ENCODE results near the gene PPHLN1. TPM values are rescaled to one million over a fixed set of nuclear protein-coding genes. Genes with fewer than 3 reads are reported as not detected.

Gene PPHLN1
- total RNA-seq, 4 donors from 2014 or later, result 44.9 to 324 (median 59.6) TPM

DNA sequence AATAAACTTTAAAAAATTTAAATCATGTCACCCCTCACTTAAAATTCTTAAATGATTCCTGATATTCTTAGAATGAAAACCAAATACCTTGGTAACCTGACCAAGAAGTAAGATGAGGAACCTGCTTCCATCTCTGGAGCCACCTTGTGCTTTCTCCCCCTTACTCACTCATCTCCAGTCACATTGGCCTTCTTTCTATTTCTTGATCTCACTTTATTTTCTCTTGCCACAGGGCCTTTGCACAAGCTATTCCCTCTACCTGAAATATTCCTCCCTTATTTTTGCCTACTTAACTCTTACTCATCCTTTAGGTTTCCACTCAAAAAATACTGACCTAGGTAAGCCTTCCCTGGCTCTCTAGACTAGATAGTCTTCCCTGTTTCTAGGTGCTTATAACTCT, 5.2 kb upstream of the PPHLN1 start:
- no peak for DNase-seq
- Histone ChIP-seq H3K27me3 (no peaks in the 10 kb centered on the region), H3K36me3 (peaks cover 0 to 20% (median 9%) of the 10 kb centered on the region in 4 donors), H3K27ac (no peak overlapping the region), H3K4me3 (no peak overlapping the region), H3K4me1 (peaks cover 0 to 9% (median 4%) of the 10 kb centered on the region in 4 donors), H3K9me3 (no peaks in the 10 kb centered on the region)
- in situ Hi-C loops (cut with MboI; ENCODE audit: low pct_ligation_motif_present in 1 of 4, low pct_unique_long_range_greater_than_20kb in 1 of 4, low sequenced_read_pairs in 3 of 4), result loop anchor here in 3 of 4 donors (10.0 kb wide), 2 partner anchors 86 to 176 kb away; partner anchors contain the start of genes YAF2 (in 2 of the 3) and GXYLT1 (in 1 of the 3)
- TF ChIP-seq POLR2AphosphoS5 (IDR thresholded peaks at IDR 0.05) (no peak), CTCF (IDR thresholded peaks at IDR 0.05) (no peak), POLR2A (IDR thresholded peaks at IDR 0.05) (no peak), EP300 (IDR thresholded peaks at IDR 0.05; ENCODE audit: low read depth) (no peak)
- intact Hi-C loops (cut with DNase I; ENCODE audit: low total_unique reads), result no loop called here

DNA sequence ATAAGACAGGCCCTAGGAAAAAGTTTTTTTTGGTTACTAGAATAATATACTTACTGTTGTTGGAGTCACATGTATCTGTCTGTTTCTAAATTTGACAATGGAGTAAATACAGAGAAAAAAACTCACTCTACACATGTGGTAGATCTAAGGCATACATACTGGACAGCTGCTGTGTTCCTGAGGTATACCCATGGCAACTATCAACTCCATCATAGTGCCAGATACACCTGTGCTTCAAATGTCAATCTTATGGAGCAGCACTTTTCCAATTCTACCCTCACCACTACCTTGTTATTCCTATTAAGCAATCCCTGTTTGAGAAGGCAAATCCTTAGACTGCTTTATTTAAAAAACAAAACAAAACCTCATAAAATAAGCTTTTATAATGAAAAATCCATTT, 3.4 kb upstream of the PPHLN1 start:
- H3K36me3 ChIP-seq, result peaks cover 0 to 5% (median under 1%) of the 10 kb centered on the region in 4 donors
- intact Hi-C loops (cut with DNase I; ENCODE audit: low total_unique reads), result no loop called here
- in situ Hi-C loops (cut with MboI; ENCODE audit: low pct_ligation_motif_present in 1 of 4, low pct_unique_long_range_greater_than_20kb in 1 of 4, low sequenced_read_pairs in 3 of 4), result loop anchor here in 3 of 4 donors (10.0 kb wide), 2 partner anchors 88 to 178 kb away; partner anchors contain the start of genes YAF2 (in 2 of the 3) and GXYLT1 (in 1 of the 3)

DNA sequence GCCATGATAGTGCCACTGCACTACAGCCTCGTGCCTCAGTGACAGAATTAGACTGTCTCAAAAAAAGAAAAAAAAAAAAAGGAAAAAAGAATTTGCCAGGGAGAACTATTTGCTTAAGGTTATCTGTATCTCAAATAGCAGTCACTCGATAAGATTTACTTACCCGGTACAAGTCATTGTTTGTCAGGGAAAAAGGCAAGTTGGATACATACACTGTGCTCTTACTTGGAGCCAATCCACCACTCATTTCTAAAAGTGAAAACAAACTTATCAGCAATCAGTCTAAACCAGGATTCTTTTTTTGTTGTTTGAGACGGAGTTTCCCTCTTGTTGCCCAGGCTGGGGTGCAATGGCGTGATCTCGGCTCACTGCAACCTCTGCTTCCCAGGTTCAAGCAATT, 2.1 kb upstream of the PPHLN1 start:
- no peak for TF ChIP-seq EP300 (IDR thresholded peaks at IDR 0.05; ENCODE audit: low read depth)
- TF ChIP-seq POLR2A (IDR thresholded peaks at IDR 0.05), result no peak
- TF ChIP-seq CTCF (IDR thresholded peaks at IDR 0.05), result no peak
- TF ChIP-seq POLR2AphosphoS5 (IDR thresholded peaks at IDR 0.05), result no peak
- DNase-seq, result no peak

More for the DNA sequence above, 3.4 kb upstream of the PPHLN1 start:
- TF ChIP-seq POLR2A (IDR thresholded peaks at IDR 0.05) (no peak), CTCF (IDR thresholded peaks at IDR 0.05) (no peak), POLR2AphosphoS5 (IDR thresholded peaks at IDR 0.05) (no peak), EP300 (IDR thresholded peaks at IDR 0.05; ENCODE audit: low read depth) (no peak)
- no peak for DNase-seq
- Histone ChIP-seq H3K4me3 (no peak overlapping the region), H3K27me3 (no peaks in the 10 kb centered on the region), H3K27ac (no peak overlapping the region), H3K4me1 (peaks cover 7 to 18% (median 14%) of the 10 kb centered on the region in 4 donors), H3K9me3 (no peaks in the 10 kb centered on the region)

DNA sequence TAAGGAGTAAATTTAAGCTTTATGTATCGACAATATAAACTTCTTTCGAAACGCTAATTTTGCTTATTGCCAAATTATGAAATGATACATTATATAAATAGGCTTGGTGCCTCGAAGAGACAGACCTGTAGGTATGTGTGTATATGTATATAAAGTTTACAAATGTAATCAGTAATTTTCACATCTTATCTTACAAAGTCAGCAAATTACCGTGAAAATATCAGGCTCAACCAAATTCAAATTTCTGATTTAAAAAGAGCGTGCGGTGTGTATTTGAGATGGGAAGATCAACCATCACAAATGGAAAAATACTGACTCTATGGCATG, 678 bp upstream of the PPHLN1 start:
- 37 to 42% methylated on average over 7 of the region's 7 CpGs for WGBS, 2 donors (ENCODE audit: low coverage in 1 of 2)
- intact Hi-C loops (cut with DNase I; ENCODE audit: low total_unique reads), result no loop called here
- Histone ChIP-seq H3K4me1 (peaks cover 12 to 23% (median 21%) of the 10 kb centered on the region in 4 donors), H3K27me3 (no peaks in the 10 kb centered on the region), H3K36me3 (no peaks in the 10 kb centered on the region), H3K4me3 (peak overlapping the region; percentile 66 to 82 (median 78)), H3K27ac (peak overlapping the region; percentile 86 to 93 (median 86)), H3K9me3 (no peaks in the 10 kb centered on the region)
- in situ Hi-C loops (cut with MboI; ENCODE audit: low pct_ligation_motif_present in 1 of 4, low pct_unique_long_range_greater_than_20kb in 1 of 4, low sequenced_read_pairs in 3 of 4), result loop anchor here in 3 of 4 donors (10.0 kb wide), 2 partner anchors 90 to 180 kb away; partner anchors contain the start of genes YAF2 (in 2 of the 3) and GXYLT1 (in 1 of the 3)
- TF ChIP-seq POLR2AphosphoS5 (IDR thresholded peaks at IDR 0.05), result no peak
- TF ChIP-seq CTCF (IDR thresholded peaks at IDR 0.05), result no peak
- no peak for TF ChIP-seq POLR2A (IDR thresholded peaks at IDR 0.05)
- TF ChIP-seq EP300 (IDR thresholded peaks at IDR 0.05; ENCODE audit: low read depth), result no peak
- no peak for DNase-seq

More for the DNA sequence above, 2.1 kb upstream of the PPHLN1 start:
- Histone ChIP-seq H3K9me3 (no peaks in the 10 kb centered on the region), H3K4me1 (peaks cover 12 to 23% (median 19%) of the 10 kb centered on the region in 4 donors), H3K27ac (no peak overlapping the region), H3K4me3 (no peak overlapping the region), H3K27me3 (no peaks in the 10 kb centered on the region), H3K36me3 (no peaks in the 10 kb centered on the region)
- intact Hi-C loops (cut with DNase I; ENCODE audit: low total_unique reads), result no loop called here
- in situ Hi-C loops (cut with MboI; ENCODE audit: low pct_ligation_motif_present in 1 of 4, low pct_unique_long_range_greater_than_20kb in 1 of 4, low sequenced_read_pairs in 3 of 4), result loop anchor here in 3 of 4 donors (10.0 kb wide), 2 partner anchors 89 to 179 kb away; partner anchors contain the start of genes YAF2 (in 2 of the 3) and GXYLT1 (in 1 of the 3)
- WGBS, 2 donors (ENCODE audit: low coverage in 1 of 2), result 93% methylated on average over 6 of the region's 6 CpGs; no CpG with 5 or more reads in 1 of the 2 donors

All from transverse colon (tissue), 4 donors.